B cell (primary cell): ENCODE results near the gene GNRHR. TPM values are rescaled to one million over a fixed set of nuclear protein-coding genes. Genes with fewer than 3 reads are reported as not detected.

ENCODE experiments used
- ATAC-seq: fragments of 200-7000 bp; cut with Tn5 transposase; one replicate; pipeline ENCODE4 v1.10.0; 2021; ENCODE audit warnings: low read depth, mild to moderate bottlenecking, moderate number of reproducible peaks, moderate library complexity
- CTCF ChIA-PET: fragments of 350-600 bp; sonication (Branson Sonifier 250); formaldehyde crosslinking; loops from one replicate; lab custom pipeline; 2021; ENCODE audit warnings: antibody characterized with exemption, inconsistent platforms; lab: Charles Lee
- POLR2A ChIA-PET: fragments of 350-600 bp; sonication (Branson Sonifier 250); formaldehyde crosslinking; loops from one replicate; lab custom pipeline; 2021; ENCODE audit warnings: antibody characterized with exemption; lab: Charles Lee
- DNase-seq: peaks from one replicate; pipeline ENCODE4 v3.0.0; 2013
- H2AFZ ChIP-seq: 2 replicates; pipeline ENCODE4 v1.6.1; 2012; ENCODE audit warnings: mild to moderate bottlenecking, low read depth, low read length; ENCODE audit not compliant: insufficient read depth, poor library complexity, severe bottlenecking
- H3K27ac ChIP-seq, 2 donors: 1 replicate in 1 of 2; 2 replicates in 1 of 2; pipeline ENCODE4 v1.5.1; 2012 to 2013; ENCODE audit warnings: low read length in 2 of 2, mild to moderate bottlenecking in 2 of 2, moderate library complexity in 1 of 2
- H3K27me3 ChIP-seq, 4 experiments: fragments of 200-600 bp in 1 of 4; sonication (generic) in 1 of 4; replicated peaks in 1 of 4; 1 replicate in 2 of 4; 2 replicates in 2 of 4; pipeline versions ENCODE4 v1.6.1 to v1.7.0; 2013 to 2016; ENCODE audit warnings: low read length in 3 of 4, mild to moderate bottlenecking in 2 of 4, mixed read lengths in 1 of 4, moderate library complexity in 1 of 4; ENCODE audit not compliant: insufficient read depth in 4 of 4, control insufficient read depth in 3 of 4; ENCODE audit errors: control extremely low read depth in 1 of 4
- H3K36me3 ChIP-seq, 2 experiments: replicated peaks in 1 of 2; 1 replicate in 1 of 2; 2 replicates in 1 of 2; pipeline versions ENCODE4 v1.6.1 to v1.7.1; 2013; ENCODE audit warnings: low read length in 1 of 2; ENCODE audit not compliant: insufficient read depth in 2 of 2, control insufficient read depth in 1 of 2; ENCODE audit errors: control extremely low read depth in 1 of 2, extremely low read depth in 1 of 2
- H3K4me1 ChIP-seq, 2 donors: fragments of 200-600 bp in 1 of 2; sonication (generic) in 1 of 2; 1 replicate in 1 of 2; 2 replicates in 1 of 2; pipeline versions ENCODE4 v1.5.1 to v1.6.1; 2013 to 2017; ENCODE audit warnings: low read length in 2 of 2; ENCODE audit not compliant: control insufficient read depth in 2 of 2, insufficient read depth in 2 of 2
- H3K4me2 ChIP-seq: replicated peaks from 2 replicates; pipeline ENCODE3; 2012; ENCODE audit warnings: mild to moderate bottlenecking, low read depth, low read length; ENCODE audit not compliant: poor library complexity, severe bottlenecking
- H3K4me3 ChIP-seq, 5 experiments: fragments of 200-600 bp in 1 of 5; sonication (generic) in 1 of 5; 1 replicate in 3 of 5; 2 replicates in 2 of 5; pipeline versions ENCODE4 v1.5.1 to v1.7.0; 2011 to 2016; ENCODE audit warnings: low read length in 4 of 5, mild to moderate bottlenecking in 4 of 5, low read depth in 2 of 5, control low read depth in 1 of 5, moderate library complexity in 1 of 5; ENCODE audit not compliant: insufficient read depth in 1 of 5; ENCODE audit errors: control extremely low read depth in 1 of 5, extremely low read depth in 1 of 5
- H3K79me2 ChIP-seq: fragments of 200-600 bp; sonication (generic); one replicate; pipeline ENCODE4 v1.6.0; 2016; ENCODE audit warnings: low read length; ENCODE audit not compliant: control insufficient read depth, insufficient read depth
- H3K9ac ChIP-seq: fragments of 200-600 bp; sonication (generic); 2 replicates; pipeline ENCODE4 v1.6.1; 2017; ENCODE audit warnings: mild to moderate bottlenecking, low read length, moderate library complexity
- H3K9me3 ChIP-seq, 3 donors: one replicate each; pipeline versions ENCODE4 v1.6.1 to v1.7.1; 2013; ENCODE audit warnings: low read length in 2 of 3; ENCODE audit not compliant: control insufficient read depth in 2 of 3, insufficient read depth in 1 of 3; ENCODE audit errors: control extremely low read depth in 1 of 3
- H4K20me1 ChIP-seq: 2 replicates; pipeline ENCODE4 v1.6.0; 2012; ENCODE audit warnings: mild to moderate bottlenecking, low read length; ENCODE audit not compliant: insufficient read depth, control insufficient read depth, poor library complexity, severe bottlenecking
- H3K27ac Mint-ChIP-seq: one replicate; pipeline ENCODE4 v1.8.0; 2021; ENCODE audit warnings: mixed read lengths
- H3K27me3 Mint-ChIP-seq: one replicate; pipeline ENCODE4 v1.8.0; 2021; ENCODE audit warnings: mixed read lengths
- H3K4me1 Mint-ChIP-seq: one replicate; pipeline ENCODE4 v1.8.0; 2021; ENCODE audit warnings: mixed read lengths
- H3K4me3 Mint-ChIP-seq: one replicate; pipeline ENCODE4 v1.8.0; 2021; ENCODE audit warnings: mixed read lengths
- H3K9me3 Mint-ChIP-seq: one replicate; pipeline ENCODE4 v1.8.0; 2022; ENCODE audit warnings: mixed read lengths; ENCODE audit not compliant: insufficient read depth
- CTCF ChIP-seq: fragments of 200-600 bp; IDR thresholded peaks from one replicate; pipeline ENCODE4 v1.8.0; 2022; ENCODE audit warnings: antibody characterized with exemption, mild to moderate bottlenecking
- EZH2 ChIP-seq: IDR thresholded peaks from 2 replicates; pipeline ENCODE4 v1.6.1; 2012; ENCODE audit warnings: borderline replicate concordance, low read depth, mild to moderate bottlenecking, moderate library complexity, low read length; ENCODE audit not compliant: insufficient read depth, poor library complexity, severe bottlenecking
- WGBS: methylation state at CpG from one replicate; pipeline ENCODE4 v1.1.5; 2013; ENCODE audit warnings: missing lambda C conversion rate; ENCODE audit not compliant: insufficient coverage; 5-methylcytosine and 5-hydroxymethylcytosine counted together
- intact Hi-C: fragments of 100-400 bp; cut with micrococcal nuclease; formaldehyde crosslinking; loops from one replicate; pipeline ENCODE4 v1.10.0; 2022
- polyA plus RNA-seq: library from polyadenylated mRNA; depleted of rRNA; stranded (reverse); fragments of >200 nt; gene quantifications from 2 replicates; pipeline ENCODE4 v1.2.3, GENCODE V29; 2012
- total RNA-seq, 2 donors: library from RNA; stranded (reverse); fragments of 120-200 nt in 1 of 2; gene quantifications; 1 replicate in 1 of 2; 2 replicates in 1 of 2; pipeline versions ENCODE4 v1.2.3 to v1.2.4, GENCODE V29; 2013 to 2022

The GNRHR gene
- total and polyA plus RNA-seq, 2 donors (not counting 1 experiment from before 2014, with no cell fraction given): not detected

GRCh38 chr4:67718848-67719247 is 35.3 kb downstream of the GNRHR start:
- peaks cover 6% of the 10 kb centered on the region for H3K4me1 Mint-ChIP-seq
- H3K4me3 Mint-ChIP-seq: no peak overlapping the region
- H3K4me3 ChIP-seq: no peak overlapping the region
- H3K79me2 ChIP-seq: peaks cover 18% of the 10 kb centered on the region
- no peaks in the 10 kb centered on the region for H3K27me3 Mint-ChIP-seq
- no peak overlapping the region for H2AFZ ChIP-seq
- ChIA-PET CTCF (no interaction called here), POLR2A (no interaction called here)
- no peak overlapping the region for H3K4me2 ChIP-seq
- no peak overlapping the region for H3K9ac ChIP-seq
- intact Hi-C loops: no loop called here
- H3K27me3 ChIP-seq: no peaks in the 10 kb centered on the region
- TF ChIP-seq EZH2 (no peak), CTCF (no peak)
- 100% methylated on average over 1 of the region's 2 CpGs for WGBS
- H3K36me3 ChIP-seq: peaks cover 2 to 19% of the 10 kb centered on the region in 2 experiments
- no peaks in the 10 kb centered on the region for H3K9me3 Mint-ChIP-seq
- H4K20me1 ChIP-seq: peaks cover 5% of the 10 kb centered on the region
- ATAC-seq (no peak), DNase-seq (no peak)
- H3K9me3 ChIP-seq: no peaks in the 10 kb centered on the region
- no peaks in the 10 kb centered on the region for H3K4me1 ChIP-seq
- H3K27ac Mint-ChIP-seq: no peak overlapping the region
- no peak overlapping the region for H3K27ac ChIP-seq

GRCh38 chr4:67717586-67717985 is 36.6 kb downstream of the GNRHR start:
- H3K4me1 ChIP-seq: no peaks in the 10 kb centered on the region
- ChIA-PET CTCF (no interaction called here), POLR2A (no interaction called here)
- Mint-ChIP-seq H3K4me3 (no peak overlapping the region), H3K27ac (no peak overlapping the region), H3K27me3 (no peaks in the 10 kb centered on the region), H3K9me3 (no peaks in the 10 kb centered on the region), H3K4me1 (peaks cover 6% of the 10 kb centered on the region)
- no peak overlapping the region for H3K4me2 ChIP-seq
- no peak overlapping the region for H3K9ac ChIP-seq
- H3K4me3 ChIP-seq: no peak overlapping the region
- peaks cover 28% of the 10 kb centered on the region for H3K79me2 ChIP-seq
- intact Hi-C loops: no loop called here
- H4K20me1 ChIP-seq: peaks cover 16% of the 10 kb centered on the region
- H3K27ac ChIP-seq: no peak overlapping the region
- no peak for DNase-seq
- no peak overlapping the region for H2AFZ ChIP-seq
- TF ChIP-seq CTCF: no peak
- no peak for TF ChIP-seq EZH2
- H3K9me3 ChIP-seq: no peaks in the 10 kb centered on the region
- H3K36me3 ChIP-seq: peaks cover 2 to 19% of the 10 kb centered on the region in 2 experiments
- no peak for ATAC-seq
- WGBS: 100% methylated on average over 2 of the region's 2 CpGs
- no peaks in the 10 kb centered on the region for H3K27me3 ChIP-seq
